CD4-positive, alpha-beta T cell (primary cell): Measurements from ENCODE around the gene COL23A1. TPM values are rescaled to one million over a fixed set of nuclear protein-coding genes. Genes with fewer than 3 reads are reported as not detected.

Experiments used
- ATAC-seq: fragments of 200-7000 bp; cut with Tn5 transposase; one replicate; pipeline ENCODE4 v1.10.0; 2022; ENCODE audit warnings: mild to moderate bottlenecking; ENCODE audit not compliant: poor library complexity
- CTCF ChIA-PET: fragments of 350-600 bp; sonication (Branson Sonifier 250); formaldehyde crosslinking; loops from one replicate; lab custom pipeline; 2021; ENCODE audit warnings: antibody characterized with exemption, inconsistent platforms; lab: Charles Lee
- POLR2A ChIA-PET: fragments of 350-600 bp; sonication (Branson Sonifier 250); formaldehyde crosslinking; loops from one replicate; lab custom pipeline; 2021; ENCODE audit warnings: antibody characterized with exemption, inconsistent platforms; lab: Charles Lee
- DNase-seq, 14 experiments: peaks; one replicate each; pipeline ENCODE4 v3.0.0-alpha.2; 2013 to 2020; ENCODE audit warnings: mixed read lengths in 2 of 14
- H3K27ac ChIP-seq, 2 donors: one replicate each; pipeline versions ENCODE4 v1.5.1 to v1.7.0; 2013; ENCODE audit warnings: low read length in 2 of 2, low read depth in 1 of 2, mild to moderate bottlenecking in 1 of 2
- H3K27me3 ChIP-seq, 2 experiments: 1 replicate in 1 of 2; 2 replicates in 1 of 2; pipeline versions ENCODE4 v1.6.1 to v1.7.0; 2013; ENCODE audit warnings: low read length in 2 of 2, control low read depth in 1 of 2, mild to moderate bottlenecking in 1 of 2, moderate library complexity in 1 of 2; ENCODE audit not compliant: insufficient read depth in 2 of 2, control insufficient read depth in 1 of 2
- H3K36me3 ChIP-seq: one replicate; pipeline ENCODE4 v1.6.1; 2013; ENCODE audit warnings: low read length, control low read depth; ENCODE audit not compliant: insufficient read depth
- H3K4me1 ChIP-seq: one replicate; pipeline ENCODE4 v1.6.1; 2013; ENCODE audit warnings: low read length, control low read depth; ENCODE audit not compliant: insufficient read depth
- H3K4me3 ChIP-seq: one replicate; pipeline ENCODE4 v1.5.1; 2013; ENCODE audit warnings: mild to moderate bottlenecking, low read length, moderate library complexity
- H3K9me3 ChIP-seq, 2 experiments: 1 replicate in 1 of 2; 2 replicates in 1 of 2; pipeline versions ENCODE4 v1.6.1 to v1.7.0; 2013; ENCODE audit warnings: low read length in 2 of 2, mild to moderate bottlenecking in 2 of 2, control low read depth in 1 of 2, moderate library complexity in 1 of 2; ENCODE audit not compliant: control insufficient read depth in 1 of 2, insufficient read depth in 1 of 2
- H3K27ac Mint-ChIP-seq: one replicate; pipeline ENCODE4 v1.8.0; 2020; ENCODE audit warnings: mixed read lengths
- H3K27me3 Mint-ChIP-seq: one replicate; pipeline ENCODE4 v1.8.0; 2021; ENCODE audit warnings: mixed read lengths
- H3K36me3 Mint-ChIP-seq: one replicate; pipeline ENCODE4 v1.8.0; 2021; ENCODE audit warnings: low read depth, mixed read lengths
- H3K4me1 Mint-ChIP-seq: one replicate; pipeline ENCODE4 v1.8.0; 2021; ENCODE audit warnings: low read depth, mixed read lengths
- H3K4me3 Mint-ChIP-seq: one replicate; pipeline ENCODE4 v1.8.0; 2020; ENCODE audit warnings: mild to moderate bottlenecking, mixed read lengths
- H3K9me3 Mint-ChIP-seq: one replicate; pipeline ENCODE4 v1.8.0; 2020; ENCODE audit warnings: mixed read lengths
- CTCF ChIP-seq: fragments of 200-600 bp; IDR thresholded peaks from one replicate; pipeline ENCODE4 v1.8.0; 2022; ENCODE audit warnings: antibody characterized with exemption, mild to moderate bottlenecking
- intact Hi-C, 2 experiments: fragments of 100-400 bp; cut with DNase I in 1 of 2; cut with micrococcal nuclease in 1 of 2; formaldehyde crosslinking; loops; one replicate each; pipeline versions ENCODE4 v1.15.1 to v1.9.0; 2023 to 2025; cut with DNase I, micrococcal nuclease
- total RNA-seq, 174 experiments: library from RNA in 2 of 174; stranded (reverse) in 2 of 174; gene quantifications; one replicate each; pipeline ENCODE4 v1.2.3 and lab custom pipeline; 2021 to 2026

Gene COL23A1
- total RNA-seq, 2 experiments from 2014 or later, result not detected

DNA sequence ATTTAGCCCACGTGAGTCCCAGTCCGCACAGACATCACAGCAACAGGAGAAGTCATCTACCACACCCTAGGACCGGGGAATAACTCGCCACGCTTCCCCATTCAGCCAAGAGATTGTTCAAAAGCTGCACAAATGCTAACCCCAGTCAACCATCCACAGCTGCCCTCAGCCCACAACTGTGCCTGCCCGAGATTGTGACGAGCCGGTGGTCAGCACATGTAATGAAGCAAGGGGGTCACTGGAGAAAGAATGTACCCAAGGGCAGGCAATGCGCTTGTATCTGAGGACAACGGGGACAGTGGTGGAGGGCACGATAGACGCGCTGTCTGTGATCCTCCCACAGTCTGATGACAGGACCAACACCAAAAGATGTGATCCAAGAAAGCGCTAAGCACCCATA is 67.8 kb downstream of the COL23A1 start:
- ATAC-seq, result no peak
- TF ChIP-seq CTCF, result no peak
- no peak overlapping the region for H3K4me3 ChIP-seq
- H3K36me3 Mint-ChIP-seq, result no peaks in the 10 kb centered on the region
- no peaks in the 10 kb centered on the region for H3K9me3 Mint-ChIP-seq
- peaks cover 0 to 4% of the 10 kb centered on the region in 2 experiments for H3K9me3 ChIP-seq
- no peak overlapping the region for H3K27ac ChIP-seq
- H3K4me3 Mint-ChIP-seq, result no peak overlapping the region
- no peak overlapping the region for H3K27ac Mint-ChIP-seq
- no peaks in the 10 kb centered on the region for H3K4me1 ChIP-seq
- H3K27me3 ChIP-seq, result no peaks in the 10 kb centered on the region
- H3K36me3 ChIP-seq, result no peaks in the 10 kb centered on the region
- intact Hi-C loops, result no loop called here
- no peaks in the 10 kb centered on the region for H3K27me3 Mint-ChIP-seq
- DNase-seq, result no peak
- ChIA-PET CTCF (no interaction called here), POLR2A (no interaction called here)
- H3K4me1 Mint-ChIP-seq, result no peaks in the 10 kb centered on the region

- ChIA-PET CTCF (no interaction called here), POLR2A (no interaction called here)
- H3K27me3 Mint-ChIP-seq, result peaks cover 7% of the 10 kb centered on the region
- H3K36me3 ChIP-seq, result no peaks in the 10 kb centered on the region
- TF ChIP-seq CTCF, result no peak
- no peak overlapping the region for H3K27ac ChIP-seq
- H3K27ac Mint-ChIP-seq, result no peak overlapping the region
- peaks cover 0 to 5% of the 10 kb centered on the region in 2 experiments for H3K27me3 ChIP-seq
- no peaks in the 10 kb centered on the region for H3K4me1 ChIP-seq
- DNase-seq (no peak), ATAC-seq (no peak)
- no peak overlapping the region for H3K4me3 Mint-ChIP-seq
- no peaks in the 10 kb centered on the region for H3K9me3 Mint-ChIP-seq
- H3K9me3 ChIP-seq, result peaks cover 0 to 8% of the 10 kb centered on the region in 2 experiments
- intact Hi-C loops, result no loop called here
- H3K36me3 Mint-ChIP-seq, result no peaks in the 10 kb centered on the region
- no peaks in the 10 kb centered on the region for H3K4me1 Mint-ChIP-seq
- no peak overlapping the region for H3K4me3 ChIP-seq
Observed at GRCh38 chr5:178520851-178521250, 69.3 kb downstream of the COL23A1 start.

DNA sequence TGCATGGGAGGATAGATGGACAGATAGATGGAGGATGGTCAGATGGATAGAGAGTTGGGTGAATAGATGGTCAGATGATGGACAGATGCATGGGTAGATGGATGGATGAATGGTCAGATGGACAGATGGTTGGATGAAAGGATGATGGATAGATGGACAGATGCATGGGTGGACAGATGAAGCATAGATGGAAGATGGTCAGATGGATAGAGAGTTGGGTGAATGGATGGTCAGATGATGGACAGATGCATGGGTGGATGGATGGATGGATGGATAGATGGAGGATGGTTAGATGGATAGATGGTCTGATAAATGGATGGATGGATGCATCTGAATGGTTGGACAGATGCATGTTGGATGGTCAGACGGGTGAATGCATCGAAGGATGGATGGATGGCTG is 70.4 kb downstream of the COL23A1 start:
- DNase-seq (no peak), ATAC-seq (no peak)

More for the DNA sequence above, 70.4 kb downstream of the COL23A1 start:
- intact Hi-C loops, result no loop called here
- Histone ChIP-seq H3K4me1 (no peaks in the 10 kb centered on the region), H3K9me3 (peaks cover 0 to 13% of the 10 kb centered on the region in 2 experiments), H3K27ac (no peak overlapping the region), H3K27me3 (peaks cover 0 to 5% of the 10 kb centered on the region in 2 experiments), H3K36me3 (no peaks in the 10 kb centered on the region), H3K4me3 (no peak overlapping the region)
- CTCF ChIA-PET, result no interaction called here
- no peak for TF ChIP-seq CTCF
- Mint-ChIP-seq H3K4me3 (no peak overlapping the region), H3K27ac (no peak overlapping the region), H3K4me1 (no peaks in the 10 kb centered on the region), H3K9me3 (no peaks in the 10 kb centered on the region), H3K36me3 (no peaks in the 10 kb centered on the region), H3K27me3 (peaks cover 14% of the 10 kb centered on the region)
- POLR2A ChIA-PET, result no interaction called here
